GM12891 (cell line): Measurements from ENCODE around the gene TMEM185B.

Experiments used
- PAX5 ChIP-seq: IDR thresholded peaks from 2 replicates; pipeline ENCODE4 v1.6.1; 2011; ENCODE audit warnings: low read length, moderate library complexity, mild to moderate bottlenecking; ENCODE audit not compliant: insufficient read depth, severe bottlenecking
- POLR2A ChIP-seq: IDR thresholded peaks from 2 replicates; pipeline ENCODE4 v1.6.1; 2011; ENCODE audit warnings: low read depth, low read length, control low read depth
- POLR2AphosphoS5 ChIP-seq: IDR thresholded peaks from 2 replicates; pipeline ENCODE4 v1.6.1; 2011; ENCODE audit warnings: low read depth, low read length, control low read depth
- SPI1 ChIP-seq: IDR thresholded peaks from 2 replicates; pipeline ENCODE4 v1.6.1; 2011; ENCODE audit warnings: low read depth, low read length, control low read depth
- TAF1 ChIP-seq: IDR thresholded peaks from 2 replicates; pipeline ENCODE4 v1.6.1; 2011; ENCODE audit warnings: low read depth, low read length, control low read depth

GRCh38 chr2:120203251-120204021 is 19.8 kb downstream of the TMEM185B start:
- TF ChIP-seq POLR2A (no peak), POLR2AphosphoS5 (no peak), TAF1 (no peak), PAX5 (no peak), SPI1 (no peak)
